ENCODE measurements around the gene DDR1.

GRCh38 chr6:30861257-30862048, 22.9 kb upstream of the DDR1 start:
- TF ChIP-seq CTCF (IDR thresholded peaks at IDR 0.05) = no peak
- no peak for TF ChIP-seq POLR2A (IDR thresholded peaks at IDR 0.05)
